ENCODE measurements around the gene ADAM33. TPM values are rescaled to one million over a fixed set of nuclear protein-coding genes. Genes with fewer than 3 reads are reported as not detected.

ADAM33 gene
- total RNA-seq, 2 experiments from 2014 or later: not detected

GRCh38 chr20:3696745-3697587 is 15.2 kb upstream of the ADAM33 start:
- Mint-ChIP-seq H3K27ac (no peak overlapping the region), H3K4me1 (no peaks in the 10 kb centered on the region), H3K36me3 (ENCODE audit: low read depth) (no peaks in the 10 kb centered on the region), H3K27me3 (no peaks in the 10 kb centered on the region), H3K4me3 (no peak overlapping the region), H3K9me3 (ENCODE audit: low read depth) (no peaks in the 10 kb centered on the region)
- intact Hi-C loops (cut with DNase I, micrococcal nuclease): no loop called here
- DNase-seq (no peak), ATAC-seq (no peak)
- POLR2A ChIA-PET: no interaction called here
- CTCF ChIA-PET: interaction anchor here (0.6 to 3.0 kb wide), 10 partner anchors 10 to 444 kb away, joined by 3 to 18 read pairs (median 5); partner anchors contain the start of gene SIGLEC1

- no peaks in the 10 kb centered on the region for H3K27me3 Mint-ChIP-seq
- ChIA-PET CTCF (interaction anchor here (0.6 to 3.0 kb wide), 10 partner anchors 9 to 511 kb away, joined by 3 to 18 read pairs (median 4); partner anchors contain the start of gene SIGLEC1), POLR2A (no interaction called here)
- no peak overlapping the region for H3K4me3 Mint-ChIP-seq
- no peaks in the 10 kb centered on the region for H3K9me3 Mint-ChIP-seq (ENCODE audit: low read depth)
- no peak for ATAC-seq
- H3K4me1 Mint-ChIP-seq: no peaks in the 10 kb centered on the region
- peak; percentile 27 for DNase-seq
- H3K36me3 Mint-ChIP-seq (ENCODE audit: low read depth): no peaks in the 10 kb centered on the region
- no peak overlapping the region for H3K27ac Mint-ChIP-seq
- intact Hi-C loops (cut with DNase I, micrococcal nuclease): no loop called here
These were observed 14.4 kb upstream of the ADAM33 start for GRCh38 chr20:3696200-3696599.

GRCh38 chr20:3694864-3695263 is 13.1 kb upstream of the ADAM33 start:
- Mint-ChIP-seq H3K36me3 (ENCODE audit: low read depth) (no peaks in the 10 kb centered on the region), H3K27ac (no peak overlapping the region), H3K27me3 (no peaks in the 10 kb centered on the region), H3K4me3 (no peak overlapping the region), H3K9me3 (ENCODE audit: low read depth) (no peaks in the 10 kb centered on the region), H3K4me1 (no peaks in the 10 kb centered on the region)
- ChIA-PET POLR2A (interaction anchor here (0.6 kb wide), 1 partner anchor 493 kb away, joined by 10 read pairs; no protein-coding TSS in a partner anchor), CTCF (interaction anchor here (0.8 to 3.0 kb wide), 4 partner anchors 8 to 46 kb away, joined by 3 to 18 read pairs (median 4); no protein-coding TSS in a partner anchor)
- intact Hi-C loops (cut with DNase I, micrococcal nuclease): loop anchor here in 1 of 2 experiments (5.0 kb wide), 1 partner anchor 167 kb away; no protein-coding TSS in a partner anchor
- ATAC-seq: no peak
- DNase-seq: no peak

GRCh38 chr20:3693376-3693775 is 11.6 kb upstream of the ADAM33 start:
- Mint-ChIP-seq H3K27me3 (no peaks in the 10 kb centered on the region), H3K4me1 (no peaks in the 10 kb centered on the region), H3K4me3 (no peak overlapping the region), H3K27ac (no peak overlapping the region), H3K36me3 (ENCODE audit: low read depth) (no peaks in the 10 kb centered on the region), H3K9me3 (ENCODE audit: low read depth) (no peaks in the 10 kb centered on the region)
- no peak for DNase-seq
- intact Hi-C loops (cut with DNase I, micrococcal nuclease): loop anchor here in 1 of 2 experiments (5.0 kb wide), 1 partner anchor 169 kb away; no protein-coding TSS in a partner anchor
- POLR2A ChIA-PET: no interaction called here
- ATAC-seq: no peak
- CTCF ChIA-PET: interaction anchor here (0.6 kb wide), 1 partner anchor 430 kb away, joined by 4 read pairs; no protein-coding TSS in a partner anchor

GRCh38 chr20:3692706-3693294 is 11.0 kb upstream of the ADAM33 start:
- intact Hi-C loops (cut with DNase I, micrococcal nuclease): loop anchor here in 1 of 2 experiments (5.0 kb wide), 1 partner anchor 170 kb away; no protein-coding TSS in a partner anchor
- H3K27ac Mint-ChIP-seq: no peak overlapping the region
- DNase-seq (no peak), ATAC-seq (no peak)
- ChIA-PET CTCF (interaction anchor here (0.6 kb wide), 1 partner anchor 430 kb away, joined by 4 read pairs; no protein-coding TSS in a partner anchor), POLR2A (no interaction called here)
- H3K27me3 Mint-ChIP-seq: peaks cover under 1% of the 10 kb centered on the region
- H3K36me3 Mint-ChIP-seq (ENCODE audit: low read depth): no peaks in the 10 kb centered on the region
- H3K9me3 Mint-ChIP-seq (ENCODE audit: low read depth): no peaks in the 10 kb centered on the region
- no peak overlapping the region for H3K4me3 Mint-ChIP-seq
- H3K4me1 Mint-ChIP-seq: no peaks in the 10 kb centered on the region

GRCh38 chr20:3691897-3692296 is 10.1 kb upstream of the ADAM33 start:
- Mint-ChIP-seq H3K4me3 (no peak overlapping the region), H3K36me3 (ENCODE audit: low read depth) (no peaks in the 10 kb centered on the region), H3K27ac (no peak overlapping the region), H3K27me3 (peaks cover 5% of the 10 kb centered on the region), H3K4me1 (no peaks in the 10 kb centered on the region), H3K9me3 (ENCODE audit: low read depth) (no peaks in the 10 kb centered on the region)
- ATAC-seq (no peak), DNase-seq (no peak)
- intact Hi-C loops (cut with DNase I, micrococcal nuclease): loop anchor here in 1 of 2 experiments (5.0 kb wide), 1 partner anchor 170 kb away; no protein-coding TSS in a partner anchor
- POLR2A ChIA-PET: no interaction called here
- CTCF ChIA-PET: interaction anchor here (0.6 kb wide), 2 partner anchors 16 to 1175 kb away, joined by 3 to 6 read pairs; no protein-coding TSS in a partner anchor

GRCh38 chr20:3691306-3691705 is 9.5 kb upstream of the ADAM33 start:
- peaks cover 7% of the 10 kb centered on the region for H3K27me3 Mint-ChIP-seq
- H3K9me3 Mint-ChIP-seq (ENCODE audit: low read depth): no peaks in the 10 kb centered on the region
- ChIA-PET POLR2A (no interaction called here), CTCF (interaction anchor here (0.6 kb wide), 2 partner anchors 15 to 1175 kb away, joined by 3 to 6 read pairs; no protein-coding TSS in a partner anchor)
- no peak overlapping the region for H3K4me3 Mint-ChIP-seq
- no peaks in the 10 kb centered on the region for H3K4me1 Mint-ChIP-seq
- DNase-seq (no peak), ATAC-seq (no peak)
- no peak overlapping the region for H3K27ac Mint-ChIP-seq
- H3K36me3 Mint-ChIP-seq (ENCODE audit: low read depth): no peaks in the 10 kb centered on the region
- intact Hi-C loops (cut with DNase I, micrococcal nuclease): loop anchor here in 1 of 2 experiments (5.0 kb wide), 1 partner anchor 171 kb away; no protein-coding TSS in a partner anchor

GRCh38 chr20:3690413-3690812 is 8.6 kb upstream of the ADAM33 start:
- ATAC-seq: no peak
- no peaks in the 10 kb centered on the region for H3K4me1 Mint-ChIP-seq
- intact Hi-C loops (cut with DNase I, micrococcal nuclease): loop anchor here in 1 of 2 experiments (5.0 kb wide), 1 partner anchor 172 kb away; no protein-coding TSS in a partner anchor
- no peak overlapping the region for H3K4me3 Mint-ChIP-seq
- H3K36me3 Mint-ChIP-seq (ENCODE audit: low read depth): no peaks in the 10 kb centered on the region
- no peak overlapping the region for H3K27ac Mint-ChIP-seq
- POLR2A ChIA-PET: interaction anchor here (0.6 kb wide), 1 partner anchor 18 kb away, joined by 5 read pairs; no protein-coding TSS in a partner anchor
- DNase-seq: no peak
- H3K9me3 Mint-ChIP-seq (ENCODE audit: low read depth): no peaks in the 10 kb centered on the region
- CTCF ChIA-PET: interaction anchor here (1.0 to 1.4 kb wide), 2 partner anchors 14 to 20 kb away, joined by 3 to 4 read pairs; no protein-coding TSS in a partner anchor
- peaks cover 7% of the 10 kb centered on the region for H3K27me3 Mint-ChIP-seq

GRCh38 chr20:3689978-3690377 is 8.2 kb upstream of the ADAM33 start:
- ChIA-PET POLR2A (interaction anchor here (0.6 kb wide), 1 partner anchor 18 kb away, joined by 5 read pairs; no protein-coding TSS in a partner anchor), CTCF (interaction anchor here (0.8 to 1.4 kb wide), 3 partner anchors 14 to 167 kb away, joined by 3 to 4 read pairs (median 3); no protein-coding TSS in a partner anchor)
- intact Hi-C loops (cut with DNase I, micrococcal nuclease): loop anchor here in 1 of 2 experiments (5.0 kb wide), 1 partner anchor 172 kb away; no protein-coding TSS in a partner anchor
- Mint-ChIP-seq H3K27ac (no peak overlapping the region), H3K4me1 (no peaks in the 10 kb centered on the region), H3K36me3 (ENCODE audit: low read depth) (no peaks in the 10 kb centered on the region), H3K9me3 (ENCODE audit: low read depth) (no peaks in the 10 kb centered on the region), H3K4me3 (no peak overlapping the region), H3K27me3 (peaks cover 7% of the 10 kb centered on the region)
- no peak for DNase-seq
- no peak for ATAC-seq

GRCh38 chr20:3687655-3688054 is 5.8 kb upstream of the ADAM33 start:
- no peaks in the 10 kb centered on the region for H3K36me3 Mint-ChIP-seq (ENCODE audit: low read depth)
- DNase-seq: no peak
- ATAC-seq: no peak
- ChIA-PET CTCF (interaction anchor here (0.7 to 1.5 kb wide), 6 partner anchors 8 to 272 kb away, joined by 3 to 11 read pairs (median 4); no protein-coding TSS in a partner anchor), POLR2A (no interaction called here)
- intact Hi-C loops (cut with DNase I, micrococcal nuclease): no loop called here
- no peak overlapping the region for H3K4me3 Mint-ChIP-seq
- H3K27ac Mint-ChIP-seq: no peak overlapping the region
- peaks cover 15% of the 10 kb centered on the region for H3K27me3 Mint-ChIP-seq
- H3K4me1 Mint-ChIP-seq: no peaks in the 10 kb centered on the region
- H3K9me3 Mint-ChIP-seq (ENCODE audit: low read depth): no peaks in the 10 kb centered on the region

- Mint-ChIP-seq H3K27me3 (peaks cover 19% of the 10 kb centered on the region), H3K27ac (no peak overlapping the region), H3K9me3 (ENCODE audit: low read depth) (no peaks in the 10 kb centered on the region), H3K4me3 (no peak overlapping the region), H3K36me3 (ENCODE audit: low read depth) (no peaks in the 10 kb centered on the region), H3K4me1 (no peaks in the 10 kb centered on the region)
- no peak for DNase-seq
- POLR2A ChIA-PET: no interaction called here
- ATAC-seq: no peak
- intact Hi-C loops (cut with DNase I, micrococcal nuclease): no loop called here
- CTCF ChIA-PET: interaction anchor here (0.7 to 1.5 kb wide), 3 partner anchors 9 to 271 kb away, joined by 3 to 5 read pairs (median 3); no protein-coding TSS in a partner anchor
These were observed 5.1 kb upstream of the ADAM33 start for GRCh38 chr20:3686867-3687321.

All from activated CD4-positive, alpha-beta T cell treated with anti-CD3 and anti-CD28 coated beads for 36 hours (primary cell).